GM18861 (cell line): ENCODE measurements around the gene GDPD1.
"Not testable (repeated sequence)": the region's sequence is repeated elsewhere in the genome, so short reads cannot be mapped to it uniquely, and the experiment has no call there.

Experiments used
- ATAC-seq: cut with Tn5 transposase; IDR thresholded peaks from one replicate; pipeline ENCODE4 v1.9.1; 2021; ENCODE audit not compliant: unreplicated experiment

GDPD1 gene

DNA sequence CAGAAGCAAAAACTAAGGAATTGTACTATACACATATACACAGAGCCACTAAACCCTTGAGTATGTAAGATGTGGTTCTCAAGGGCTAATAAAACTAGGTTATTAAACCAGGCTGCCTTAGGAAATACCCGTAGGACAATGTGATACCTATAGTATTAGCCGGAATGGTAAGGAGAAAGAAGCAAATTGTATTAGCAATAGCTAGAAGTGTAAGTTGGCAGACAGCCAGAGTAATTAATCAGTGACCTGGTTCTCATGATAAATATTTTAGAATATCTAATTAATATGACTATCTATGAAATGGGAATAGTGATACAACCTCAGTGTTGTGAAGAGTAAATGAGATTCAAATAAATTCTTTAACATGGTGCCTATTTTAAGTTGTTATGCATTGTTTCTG is 18.6 kb downstream of the GDPD1 start:
- no peak for ATAC-seq

DNA sequence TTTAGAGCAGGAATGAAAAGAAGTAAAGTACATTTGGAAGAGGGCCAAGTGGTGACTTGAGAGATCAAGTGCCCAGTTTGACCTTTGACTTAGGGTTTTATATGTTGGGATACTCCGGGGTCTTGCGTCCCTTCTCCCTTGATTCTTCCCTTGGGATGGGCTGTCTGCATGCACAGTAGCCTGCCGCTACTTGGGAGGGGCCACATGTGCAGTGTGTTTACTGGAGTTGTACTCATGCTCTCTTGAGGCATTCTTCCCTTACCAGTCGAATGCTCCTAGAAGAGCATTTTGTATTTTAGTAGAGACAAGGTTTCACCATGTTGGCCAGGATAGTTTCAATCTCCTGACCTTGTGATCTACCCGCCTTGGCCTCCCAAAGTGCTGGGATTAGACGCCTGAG is 23.8 kb downstream of the GDPD1 start:
- ATAC-seq: no peak

DNA sequence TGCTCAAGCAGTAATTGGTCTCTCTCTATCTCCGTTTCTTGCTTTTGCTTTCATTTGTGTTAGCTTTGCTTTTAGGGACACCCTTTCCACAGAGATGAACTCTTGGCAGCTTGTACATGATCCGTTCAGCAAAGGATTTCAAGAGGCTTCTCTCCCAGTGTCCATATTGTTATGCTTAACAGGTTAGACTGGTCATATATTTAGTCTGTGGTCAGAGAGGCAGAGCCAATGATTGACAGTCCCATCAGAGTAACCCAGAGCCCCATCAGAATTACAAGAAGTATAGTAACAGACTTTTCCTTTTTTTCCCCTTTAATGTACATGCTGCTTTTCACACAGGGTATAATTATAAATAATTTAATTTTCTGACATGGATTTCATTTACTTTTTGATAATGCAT is 34.4 kb downstream of the GDPD1 start:
- no peak for ATAC-seq

DNA sequence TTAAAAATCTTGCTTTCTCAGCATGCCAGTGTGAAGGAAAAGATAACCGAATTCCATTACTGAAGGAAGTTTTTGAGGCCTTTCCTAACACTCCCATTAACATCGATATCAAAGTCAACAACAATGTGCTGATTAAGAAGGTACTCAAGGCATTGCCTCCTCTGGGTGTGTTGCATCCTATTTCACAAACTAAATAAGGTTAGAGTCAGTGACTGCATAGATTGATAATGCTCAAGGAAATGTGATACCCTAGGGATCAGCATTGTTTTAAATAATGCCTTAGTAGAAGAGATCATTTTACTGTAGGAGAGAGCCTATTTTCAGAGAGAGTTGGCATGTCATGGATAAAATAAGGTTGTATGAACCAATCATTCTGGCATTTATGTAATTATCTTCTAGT is 36.8 kb downstream of the GDPD1 start:
- ATAC-seq: no peak

- no peak for ATAC-seq
These were observed 40.4 kb downstream of the GDPD1 start for GRCh38 chr17:59260722-59261121.

DNA sequence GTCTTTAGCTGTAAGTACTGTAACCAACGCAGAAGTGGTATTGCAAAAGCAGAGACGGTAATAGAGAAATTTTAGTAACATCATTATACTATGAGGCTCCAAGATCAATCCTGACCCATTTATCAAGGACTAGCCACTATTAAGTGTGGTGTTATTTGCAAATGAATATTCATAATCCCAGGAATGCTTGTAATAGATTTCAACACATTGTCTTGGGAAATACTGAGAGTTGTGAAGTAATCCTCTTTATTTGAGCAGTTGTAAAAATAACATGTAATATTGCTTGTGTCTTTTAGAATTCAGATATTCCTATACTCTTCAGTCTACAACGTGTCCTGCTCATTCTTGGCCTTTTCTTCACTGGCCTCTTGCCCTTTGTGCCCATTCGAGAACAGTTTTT is 46.4 kb downstream of the GDPD1 start:
- no peak for ATAC-seq

- ATAC-seq: no peak
These were observed 47.5 kb downstream of the GDPD1 start for GRCh38 chr17:59267776-59268175.

- no peak for ATAC-seq
These were observed 55.3 kb downstream of the GDPD1 start for GRCh38 chr17:59275618-59276017.

DNA sequence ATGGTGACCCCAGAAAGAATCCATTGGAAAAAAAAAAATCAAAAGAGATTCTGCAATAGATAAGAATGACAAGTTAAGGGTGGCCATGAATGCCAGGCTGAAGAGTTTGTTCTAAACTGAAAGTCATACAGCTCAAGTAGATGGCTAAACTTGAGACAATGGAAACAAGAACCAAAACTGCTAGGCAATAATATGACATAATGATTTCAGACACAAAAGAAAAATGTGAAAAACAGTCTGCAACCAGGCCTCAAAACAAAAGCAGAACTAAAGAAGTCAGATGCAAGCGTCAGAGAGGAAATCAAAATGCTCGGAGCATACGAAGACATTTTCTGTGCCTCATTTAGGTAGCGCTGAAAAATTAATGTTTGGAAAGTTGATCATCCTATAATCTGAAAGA is 56.7 kb downstream of the GDPD1 start:
- peak; percentile 70 for ATAC-seq

GRCh38 chr17:59278406-59278805 is 58.1 kb downstream of the GDPD1 start:
- ATAC-seq: no peak

GRCh38 chr17:59284317-59284716 is 64.0 kb downstream of the GDPD1 start:
- ATAC-seq: no peak

- no peak for ATAC-seq
These were observed 67.1 kb downstream of the GDPD1 start for GRCh38 chr17:59287452-59287851.

DNA sequence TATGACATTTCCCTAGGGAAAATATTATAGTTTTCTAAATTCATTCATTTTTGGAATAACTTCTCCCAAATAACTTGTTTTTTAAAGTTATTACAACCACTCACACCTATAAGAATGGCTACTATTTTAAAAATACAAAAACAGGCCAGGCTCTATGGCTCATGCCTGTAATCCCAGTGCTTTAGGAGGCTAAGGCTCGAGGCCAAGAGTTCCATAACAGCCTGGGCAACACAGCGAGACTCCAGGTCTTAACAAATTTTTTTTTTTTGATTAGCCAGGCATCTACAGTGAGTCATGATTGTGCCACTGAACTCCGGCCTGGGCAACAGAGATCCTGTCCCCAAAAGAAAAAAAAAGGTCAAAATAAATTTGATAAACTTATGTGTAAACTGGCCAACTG is 67.6 kb downstream of the GDPD1 start:
- ATAC-seq: no peak

- ATAC-seq: no peak
These were observed 69.6 kb downstream of the GDPD1 start for GRCh38 chr17:59289981-59290301.

DNA sequence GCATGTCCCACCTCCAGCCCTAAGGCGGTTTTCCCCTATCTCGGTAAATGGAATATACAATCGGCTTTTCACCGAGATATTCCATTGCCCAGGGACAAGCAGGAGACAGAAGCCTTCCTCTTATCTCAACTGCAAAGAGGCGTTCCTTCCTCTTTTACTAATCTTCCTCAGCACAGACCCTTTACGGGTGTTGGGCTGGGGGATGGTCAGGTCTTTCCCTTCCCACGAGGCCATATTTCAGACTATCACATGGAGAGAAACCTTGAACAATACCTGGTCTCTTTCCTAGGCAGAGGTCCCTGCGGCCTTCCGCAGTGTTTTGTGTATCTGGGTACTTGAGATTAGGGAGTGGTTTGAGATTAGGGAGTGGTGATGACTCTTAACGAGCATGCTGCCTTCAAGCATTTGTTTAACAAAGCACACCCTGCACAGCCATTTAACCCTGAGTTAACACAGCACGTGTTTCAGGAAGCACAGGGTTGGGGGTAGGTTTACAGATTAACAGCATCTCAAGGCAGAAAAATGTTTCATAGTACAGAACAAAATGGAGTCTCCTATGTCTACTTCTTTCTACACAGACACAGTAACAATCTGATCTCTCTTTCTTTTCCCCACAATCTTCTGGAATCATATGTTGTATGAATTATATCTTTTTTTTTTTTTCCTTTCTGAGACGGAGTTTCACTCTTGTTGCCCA is 70.1 kb downstream of the GDPD1 start:
- not testable (repeated sequence) for ATAC-seq

- no peak for ATAC-seq
These were observed 71.8 kb downstream of the GDPD1 start for GRCh38 chr17:59292174-59292523.

DNA sequence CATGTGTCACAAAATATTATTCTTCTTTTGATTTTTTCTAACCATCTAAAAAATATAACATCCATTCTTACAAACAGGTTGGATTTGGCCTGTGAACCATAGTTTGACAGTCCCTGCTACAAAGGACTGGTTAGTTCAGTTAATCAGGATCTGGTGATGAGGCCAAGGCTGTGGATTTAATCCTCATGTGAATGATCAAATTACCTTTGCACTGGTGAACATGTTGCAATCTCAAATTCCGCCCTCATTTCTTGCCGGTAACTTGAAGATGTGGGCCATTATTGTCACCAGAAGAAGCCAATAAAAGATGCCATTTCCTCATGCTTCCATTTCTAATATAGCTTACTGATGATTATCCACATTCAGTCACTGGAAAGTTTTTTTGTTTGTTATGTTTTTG is 75.9 kb downstream of the GDPD1 start:
- no peak for ATAC-seq

DNA sequence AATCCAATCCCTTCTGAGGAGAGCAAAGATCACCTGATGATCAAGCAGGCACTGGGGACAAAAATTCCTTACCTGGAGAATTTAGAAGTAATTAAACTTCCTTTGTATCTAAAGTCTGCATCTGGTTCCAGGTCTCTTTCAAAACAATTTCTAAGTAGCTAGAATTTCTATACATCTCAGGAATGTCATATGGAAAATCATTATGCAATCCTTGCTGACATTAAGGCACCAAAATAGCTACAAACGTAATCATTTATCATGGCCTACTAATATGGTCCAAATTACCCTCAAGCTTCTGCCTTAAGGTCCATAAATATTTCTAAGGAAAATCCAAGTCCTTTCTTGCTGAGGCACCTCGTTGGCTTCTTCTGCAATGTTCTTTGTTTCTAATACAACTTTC is 78.2 kb downstream of the GDPD1 start:
- ATAC-seq: no peak

GRCh38 chr17:59299400-59300092 is 79.2 kb downstream of the GDPD1 start:
- no peak for ATAC-seq

- no peak for ATAC-seq
These were observed 80.6 kb downstream of the GDPD1 start for GRCh38 chr17:59300941-59301340.

- no peak for ATAC-seq
These were observed 84.5 kb downstream of the GDPD1 start for GRCh38 chr17:59304811-59305210.

DNA sequence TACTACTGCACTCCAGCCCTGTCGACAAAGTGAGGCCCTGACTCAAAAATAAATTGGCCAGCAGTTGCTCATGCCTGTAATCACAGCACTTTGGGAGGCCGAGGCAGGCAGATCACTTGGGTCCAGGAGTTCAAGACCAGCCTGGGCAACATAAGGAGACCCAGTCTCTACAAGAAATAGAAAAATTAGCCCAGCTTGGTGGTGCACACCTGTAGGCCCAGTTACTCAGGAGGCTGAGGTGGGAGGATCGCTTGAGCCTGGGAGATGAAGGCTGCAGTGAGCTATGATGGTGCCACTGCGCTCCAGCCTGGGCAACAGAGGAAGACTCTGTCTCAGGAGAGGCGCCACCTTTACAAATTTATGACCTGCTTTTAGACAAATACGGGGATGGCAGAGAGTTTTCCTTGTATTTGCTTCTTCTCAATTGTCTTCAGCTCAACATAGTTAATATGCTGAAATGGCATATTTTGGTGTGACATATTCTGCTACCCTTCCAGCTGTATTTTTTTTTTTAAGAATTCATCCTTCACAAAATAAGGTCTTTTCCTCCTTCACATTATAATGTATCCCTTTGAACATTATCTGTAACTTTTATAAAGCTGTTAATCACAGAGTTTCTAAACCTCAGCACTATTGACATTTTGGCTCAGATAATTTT is 90.1 kb downstream of the GDPD1 start:
- ATAC-seq: no peak

DNA sequence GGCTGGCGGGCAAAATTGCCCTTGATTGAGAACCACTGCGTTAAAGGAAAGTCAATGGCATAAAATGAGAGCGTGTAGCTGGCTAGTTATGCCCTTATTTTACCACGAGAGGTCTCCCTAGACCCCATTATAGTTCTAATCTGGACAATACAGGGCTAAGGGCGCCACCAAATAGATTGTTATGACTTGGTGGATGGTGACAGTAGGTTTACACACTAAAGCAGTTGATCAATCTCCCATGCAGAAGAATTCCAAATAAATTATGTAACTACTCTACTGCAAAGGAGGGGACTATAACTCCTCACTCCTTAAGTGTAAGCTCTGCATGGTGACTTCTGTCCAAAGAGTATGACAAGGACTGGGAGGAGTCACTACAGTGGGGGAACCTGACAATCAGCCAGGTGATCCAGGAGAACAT is 90.7 kb downstream of the GDPD1 start:
- ATAC-seq: no peak
